NCI-H2196 (cell line): ENCODE data around the gene ST8SIA2.

Experiments used
- DNase-seq: peaks from one replicate; lab custom pipeline; 2025; ENCODE audit not compliant: unreplicated experiment; lab: John Stamatoyannopoulos, UW

Gene ST8SIA2

GRCh38 chr15:92395098-92395635, 1.5 kb downstream of the ST8SIA2 start:
- DNase-seq, result no peak

GRCh38 chr15:92399271-92399950, 5.7 kb downstream of the ST8SIA2 start:
- DNase-seq, result no peak

DNA sequence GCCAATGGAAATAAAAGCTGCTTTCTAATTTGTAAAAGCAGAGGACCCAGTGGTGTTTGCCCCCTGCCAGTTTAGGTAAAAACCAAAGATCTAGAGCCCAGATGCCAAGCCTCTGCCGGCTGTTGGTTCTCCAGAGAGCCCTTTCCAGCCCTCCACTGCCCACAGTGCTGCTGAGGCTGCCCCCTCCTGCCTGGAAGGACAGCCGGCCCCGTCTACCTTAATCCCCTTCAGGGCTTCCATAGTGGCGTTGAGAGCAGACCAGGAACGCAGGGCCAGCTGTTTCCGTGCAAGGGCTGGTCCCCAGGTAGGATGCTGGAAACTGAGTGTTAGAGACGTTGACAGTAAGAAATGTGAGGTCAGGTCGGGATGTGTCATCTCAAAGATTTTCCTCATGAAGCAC, 6.9 kb downstream of the ST8SIA2 start:
- DNase-seq, result no peak

- DNase-seq, result no peak
These were observed 7.5 kb downstream of the ST8SIA2 start for GRCh38 chr15:92400980-92401787.

DNA sequence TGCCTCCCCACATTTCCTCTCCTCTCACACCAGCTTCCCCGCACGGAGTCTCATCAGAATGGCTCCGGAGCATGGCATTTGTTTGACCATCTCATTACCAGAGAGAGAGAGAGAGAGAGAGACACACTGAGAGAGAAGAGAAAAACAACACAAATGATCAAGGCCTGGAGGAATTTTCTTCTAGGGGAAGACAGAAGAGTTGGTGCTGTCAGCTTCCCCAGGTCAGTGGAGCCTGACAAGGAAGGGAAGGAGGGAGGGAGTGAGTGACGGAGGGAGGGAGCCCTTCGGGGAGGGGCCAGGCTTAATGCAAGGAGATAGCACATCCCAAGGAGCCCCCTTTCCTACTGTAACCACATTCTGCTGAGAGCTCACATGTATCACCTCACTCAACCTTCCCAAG, 9.1 kb downstream of the ST8SIA2 start:
- no peak for DNase-seq

DNA sequence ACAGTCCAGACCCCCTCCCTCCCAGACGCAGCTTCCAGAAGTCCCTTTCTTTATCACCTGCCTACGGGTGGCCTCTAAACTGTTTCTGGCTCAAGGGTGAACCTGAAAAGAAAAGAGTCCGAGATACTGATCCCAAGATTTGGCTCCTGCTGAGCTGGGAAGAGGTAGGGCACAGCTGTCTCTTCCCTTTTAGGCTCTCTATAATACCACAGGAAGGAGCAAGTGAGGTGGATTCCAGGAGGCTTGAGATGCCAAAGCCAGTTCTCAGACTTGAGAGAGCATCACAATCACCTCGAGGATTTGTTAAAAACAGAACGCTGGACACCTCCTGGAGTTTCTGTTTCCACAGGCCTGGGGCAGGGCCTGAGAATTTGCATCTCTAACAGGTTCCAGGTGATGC, 12.3 kb downstream of the ST8SIA2 start:
- DNase-seq, result no peak

DNA sequence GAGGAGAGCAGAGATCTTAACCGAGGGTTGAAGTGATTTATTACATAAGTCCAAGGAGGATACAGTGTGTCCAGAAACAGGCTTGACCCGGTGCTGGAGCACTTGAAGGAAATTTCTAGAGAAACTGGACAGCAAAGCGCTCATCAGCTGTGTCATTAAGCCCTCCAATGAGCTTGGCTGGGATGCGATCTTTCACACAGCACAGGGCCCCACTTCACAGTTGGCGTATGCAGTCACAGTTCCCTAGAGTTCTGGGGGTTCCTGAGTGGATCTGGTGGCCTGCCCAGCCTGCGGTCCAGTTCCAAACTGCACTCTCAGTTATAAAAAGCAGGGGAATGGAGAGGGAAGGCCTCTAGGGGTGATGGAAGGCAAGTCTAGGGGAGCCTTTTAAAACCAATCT, 13.6 kb downstream of the ST8SIA2 start:
- no peak for DNase-seq

DNA sequence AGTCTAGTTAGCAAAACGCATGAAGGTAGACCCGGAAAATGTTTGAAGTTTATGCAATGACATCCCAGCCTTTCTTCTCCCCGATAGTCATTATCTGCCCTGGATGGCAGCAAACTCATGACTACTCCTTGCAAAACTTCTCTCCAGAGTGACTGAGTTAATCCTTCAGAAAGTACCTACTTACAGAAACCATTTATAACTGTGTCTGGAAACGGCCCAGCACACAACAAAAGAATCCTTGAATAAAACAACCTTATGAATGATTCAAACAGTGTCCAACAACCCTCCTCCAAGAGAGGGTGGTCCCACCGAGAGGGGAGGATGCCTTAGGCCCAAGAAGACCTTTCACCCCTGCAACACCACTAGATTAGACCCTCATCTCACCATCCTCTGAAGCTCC, 14.2 kb downstream of the ST8SIA2 start:
- no peak for DNase-seq

DNA sequence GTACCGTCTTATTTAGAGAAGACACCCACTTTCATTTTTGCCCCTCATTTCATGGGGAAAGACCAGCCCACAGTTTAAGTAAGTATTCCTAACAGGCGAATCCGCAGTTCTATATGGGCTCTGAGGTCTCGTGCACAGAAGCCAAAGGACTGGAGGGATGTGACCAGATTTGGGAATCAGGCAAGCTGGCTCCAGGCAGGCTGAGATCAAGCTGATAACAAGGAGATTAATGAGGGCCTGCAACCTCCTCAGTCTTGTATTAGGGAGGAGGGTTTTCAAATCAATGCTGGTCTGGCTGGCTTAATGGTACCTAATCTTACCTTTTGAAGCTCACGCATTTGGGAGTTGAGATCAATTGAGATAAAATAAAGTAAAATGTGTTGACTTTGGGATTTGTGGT, 15.3 kb downstream of the ST8SIA2 start:
- DNase-seq, result no peak

GRCh38 chr15:92409521-92409920, 15.8 kb downstream of the ST8SIA2 start:
- no peak for DNase-seq

DNA sequence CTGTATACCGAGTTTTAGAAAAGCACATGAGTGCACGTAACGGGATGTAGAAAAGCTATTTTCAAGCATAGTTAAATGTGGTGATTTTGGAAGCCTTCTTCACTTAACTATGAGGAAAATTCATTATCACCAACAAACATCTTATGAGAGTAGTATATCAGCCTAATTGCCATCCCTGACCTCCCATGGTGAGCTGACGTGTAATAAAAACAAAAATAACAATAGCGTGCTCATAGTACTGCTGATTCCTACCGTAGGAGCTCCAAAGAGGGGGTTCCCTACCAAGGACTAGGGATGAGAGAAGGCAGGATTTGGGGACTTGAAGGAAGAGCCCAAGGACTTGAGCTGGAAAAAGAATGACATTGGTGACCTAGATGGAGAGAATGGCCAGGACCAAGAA, 16.9 kb downstream of the ST8SIA2 start:
- DNase-seq, result no peak

DNA sequence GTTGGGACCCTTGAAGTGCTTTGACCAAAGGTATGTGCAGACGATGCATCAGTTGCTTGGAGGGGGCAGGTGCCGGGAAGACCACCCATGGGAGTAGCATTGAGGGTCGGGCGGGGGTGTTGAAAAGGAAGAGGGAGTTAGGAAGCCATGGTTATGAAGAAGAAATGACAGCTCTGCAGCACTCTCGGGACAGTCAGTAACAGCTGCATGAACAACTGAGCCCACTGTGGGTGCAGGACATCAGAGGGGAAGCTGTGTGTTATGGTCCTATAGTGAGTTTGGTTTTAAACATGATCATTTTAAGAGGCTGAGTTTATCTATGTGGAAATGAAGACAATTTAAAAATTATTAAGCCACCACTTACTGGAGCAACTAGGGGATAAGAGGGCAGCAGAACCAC, 17.6 kb downstream of the ST8SIA2 start:
- no peak for DNase-seq

DNA sequence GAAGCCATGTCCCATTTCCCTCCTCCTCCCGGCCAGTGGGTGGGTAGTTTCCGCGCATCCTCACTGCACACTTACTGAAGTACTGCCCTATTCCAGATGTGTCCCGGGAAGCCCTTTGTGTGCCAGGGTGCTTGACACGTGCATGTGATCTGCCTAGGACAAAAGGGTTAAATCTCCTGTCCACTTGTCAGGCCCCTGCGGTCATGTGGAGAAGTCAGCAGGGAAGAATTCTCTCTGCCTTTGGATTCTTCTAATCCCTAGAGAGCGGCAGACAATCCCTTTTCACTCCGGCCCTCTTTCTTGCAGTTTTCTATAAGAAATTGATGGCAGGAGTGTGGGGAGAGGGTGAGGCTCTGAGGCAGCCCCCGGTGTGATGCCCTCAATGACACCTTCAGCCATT, 19.8 kb downstream of the ST8SIA2 start:
- no peak for DNase-seq

DNA sequence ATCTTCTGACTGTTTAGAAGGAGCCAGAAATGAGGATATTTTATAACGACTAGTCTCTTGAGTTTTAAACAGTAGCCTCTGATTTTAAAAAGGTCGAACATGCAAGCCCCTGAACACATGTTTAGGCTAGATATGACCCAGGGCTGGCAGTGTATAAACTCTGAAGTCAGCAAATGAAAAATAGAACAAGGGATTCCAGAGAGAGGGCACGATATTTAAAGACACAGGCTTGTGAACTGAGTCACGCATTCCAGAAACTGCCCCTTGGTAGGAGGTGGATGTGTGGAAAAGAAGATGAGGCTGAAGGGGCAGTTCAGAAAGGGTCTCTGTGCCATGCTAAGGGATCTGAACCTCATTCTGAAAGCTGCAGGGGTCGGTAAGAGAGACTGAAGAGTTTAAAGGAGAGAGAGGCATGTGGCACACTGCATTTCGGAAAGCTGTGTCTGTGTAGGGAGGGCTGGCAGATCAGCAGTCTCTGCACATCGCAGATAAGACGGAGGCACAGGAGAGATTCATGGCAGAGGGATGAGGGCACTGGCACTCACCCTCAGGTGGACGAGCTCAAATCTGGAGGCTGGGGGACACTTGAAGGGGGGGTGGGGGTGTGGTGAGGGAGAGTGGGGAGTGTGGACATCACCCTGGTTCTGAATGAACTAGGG, 22.1 kb downstream of the ST8SIA2 start:
- no peak for DNase-seq

DNA sequence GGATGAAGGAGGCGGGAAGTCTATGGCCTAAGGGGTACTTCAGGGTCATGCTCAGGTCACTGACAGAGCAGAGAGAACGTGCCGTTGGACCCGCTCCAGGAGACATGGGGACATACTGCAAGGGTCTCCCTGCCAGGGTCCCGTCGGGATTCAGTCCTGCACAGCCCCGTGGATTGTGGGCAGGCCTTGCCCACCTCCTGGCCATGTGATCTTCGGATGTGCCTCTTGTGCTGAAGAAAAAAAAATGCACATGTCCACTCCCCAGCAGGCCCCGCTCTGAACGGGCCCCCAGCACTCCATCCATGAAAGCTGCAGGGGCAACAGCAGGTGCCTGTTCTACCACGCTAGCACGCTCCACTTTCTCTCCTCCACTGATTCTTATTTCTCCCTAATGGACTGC, 22.9 kb downstream of the ST8SIA2 start:
- no peak for DNase-seq

- no peak for DNase-seq
These were observed 24.0 kb downstream of the ST8SIA2 start for GRCh38 chr15:92417716-92418115.

- no peak for DNase-seq
These were observed 25.2 kb downstream of the ST8SIA2 start for GRCh38 chr15:92418864-92419263.

GRCh38 chr15:92421976-92422375, 28.3 kb downstream of the ST8SIA2 start:
- DNase-seq, result no peak

GRCh38 chr15:92425578-92426225, 32.0 kb downstream of the ST8SIA2 start:
- no peak for DNase-seq

- no peak for DNase-seq
These were observed 35.8 kb downstream of the ST8SIA2 start for GRCh38 chr15:92429378-92430068.

DNA sequence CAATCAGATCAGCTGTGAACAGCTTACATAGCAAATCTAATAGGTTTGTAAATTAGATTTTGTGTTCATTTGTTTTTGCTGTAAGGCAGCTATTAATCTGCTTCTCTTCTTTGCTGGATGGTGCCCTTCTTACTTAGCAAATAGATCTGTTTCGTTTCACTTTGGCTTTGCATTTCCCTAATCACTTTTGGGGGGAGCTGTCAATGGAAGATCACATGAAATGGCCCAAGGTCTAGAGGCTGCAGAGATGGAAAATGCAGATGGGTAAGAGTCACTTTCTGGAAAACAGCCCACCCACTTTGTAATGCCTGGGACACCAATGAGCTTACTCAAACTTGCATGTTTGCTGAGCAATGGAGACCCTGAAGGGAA, 36.4 kb downstream of the ST8SIA2 start:
- DNase-seq, result no peak
